HT-29 (cell line): ENCODE data around the gene PIK3R3. TPM values are rescaled to one million over a fixed set of nuclear protein-coding genes. Genes with fewer than 3 reads are reported as not detected.

Source experiments
- DNase-seq: peaks from one replicate; pipeline ENCODE4 v3.0.0-alpha.2; 2015; ENCODE audit warnings: low spot score
- small RNA-seq: library from RNA; depleted of rRNA; stranded (forward); fragments of <200 nt; gene quantifications from one replicate; pipeline ENCODE3, GENCODE V24; 2014
- total RNA-seq: library from RNA; depleted of rRNA; stranded (reverse); fragments of >200 nt; shearing (Covaris generic); gene quantifications from 2 replicates; pipeline ENCODE4 v1.2.3, GENCODE V29; 2014; rRNA removed

PIK3R3 gene
- total RNA-seq, 1 experiment from 2014 or later: 7.7 TPM

- no peak for DNase-seq
Measured at GRCh38 chr1:45995298-45995697, 137.1 kb downstream of the PIK3R3 start.

DNA sequence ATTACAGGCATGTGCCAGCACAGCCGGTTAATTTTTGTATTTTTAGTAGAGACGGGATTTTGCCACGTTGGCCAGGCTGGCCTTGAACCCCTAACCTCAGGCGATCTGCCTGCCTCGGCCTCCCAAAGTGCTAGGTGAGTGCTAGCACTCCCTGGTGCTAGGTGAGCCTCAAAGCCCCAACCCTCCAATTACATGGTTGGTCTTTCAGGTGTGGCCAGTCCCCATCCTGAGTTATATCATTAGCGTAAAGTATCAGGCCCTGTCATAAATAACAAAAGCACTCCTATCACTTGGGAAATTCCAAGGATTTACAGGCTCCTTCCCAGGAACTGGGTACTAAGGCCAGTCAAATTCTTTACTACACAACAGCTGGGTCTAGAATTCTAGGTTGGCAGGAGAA is 138.0 kb downstream of the PIK3R3 start:
- no peak for DNase-seq

Small RNA genes within 50 kb of the gene (small RNA-seq; reads per million reads assigned to genes)
- gene AL358075.3: not detected
- not detected for gene AL672043.1

Other genes starting within 250 kb of the PIK3R3 start
- 162 and 165 TPM in 2 replicates for gene TSPAN1, start 42.5 kb upstream of the PIK3R3 start, total RNA-seq
- gene P3R3URF, start 43.9 kb upstream of the PIK3R3 start, total RNA-seq: not detected in 2 replicates
- 53.5 TPM in 2 replicates for gene POMGNT1, start 65.8 kb upstream of the PIK3R3 start, total RNA-seq
- gene LURAP1, start 70.7 kb upstream of the PIK3R3 start, total RNA-seq: not detected in 2 replicates
- gene RAD54L, start 115.1 kb upstream of the PIK3R3 start, total RNA-seq: 22.0 and 32.5 TPM in 2 replicates
- 31.1 and 32.3 TPM in 2 replicates for gene LRRC41, start 171.0 kb upstream of the PIK3R3 start, total RNA-seq
- gene UQCRH, start 171.1 kb upstream of the PIK3R3 start, total RNA-seq: 412 and 429 TPM in 2 replicates
- 6.8 and 24.8 TPM in 2 replicates for gene NSUN4, start 208.2 kb upstream of the PIK3R3 start, total RNA-seq